Measurements from ENCODE around the gene ACTR1B.

DNA sequence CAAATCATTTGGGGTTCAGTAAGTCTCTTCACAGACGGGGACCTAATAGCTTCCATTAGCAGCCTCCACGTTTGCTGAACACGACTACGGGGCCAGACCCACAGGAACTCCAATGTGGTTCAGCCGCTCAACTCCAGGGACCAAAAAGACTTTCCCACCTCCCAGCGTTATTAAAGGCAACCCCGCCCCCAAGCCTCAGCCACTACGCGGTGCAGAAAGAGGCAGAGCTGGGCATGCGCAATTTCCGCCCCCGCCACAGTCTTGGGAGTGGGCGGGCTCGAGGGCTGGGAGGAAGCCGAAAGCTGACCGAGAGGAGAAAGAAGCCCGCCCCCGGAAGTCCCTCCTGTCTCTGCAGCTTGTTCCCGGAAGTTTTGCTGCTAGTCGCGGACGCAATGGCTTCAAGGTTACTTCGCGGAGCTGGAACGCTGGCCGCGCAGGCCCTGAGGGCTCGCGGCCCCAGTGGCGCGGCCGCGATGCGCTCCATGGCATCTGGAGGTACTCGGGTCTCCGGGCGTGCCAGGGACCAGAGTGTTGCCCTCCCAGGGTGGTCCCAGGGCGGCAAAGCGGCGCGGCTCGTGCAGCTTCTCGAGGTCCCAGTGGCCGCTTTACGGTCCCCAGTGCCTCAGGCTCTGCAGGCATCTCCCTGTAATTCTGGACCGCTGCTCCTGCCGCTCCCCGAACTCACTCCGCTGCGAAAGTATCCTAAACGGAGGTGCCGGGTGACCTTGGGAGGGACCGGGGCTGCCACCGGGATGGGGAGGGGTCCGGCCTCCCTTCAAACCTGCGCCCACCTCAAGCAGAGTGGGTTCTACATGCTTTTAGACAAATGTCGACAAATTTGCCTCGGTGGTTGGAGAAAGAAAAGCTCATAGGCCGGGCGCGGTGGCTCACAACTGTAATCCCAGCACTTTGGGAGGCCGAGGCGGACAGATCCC lies 17.9 kb downstream of the ACTR1B start, which contains the start of gene COX5B:
- TF ChIP-seq, protein P1, sequence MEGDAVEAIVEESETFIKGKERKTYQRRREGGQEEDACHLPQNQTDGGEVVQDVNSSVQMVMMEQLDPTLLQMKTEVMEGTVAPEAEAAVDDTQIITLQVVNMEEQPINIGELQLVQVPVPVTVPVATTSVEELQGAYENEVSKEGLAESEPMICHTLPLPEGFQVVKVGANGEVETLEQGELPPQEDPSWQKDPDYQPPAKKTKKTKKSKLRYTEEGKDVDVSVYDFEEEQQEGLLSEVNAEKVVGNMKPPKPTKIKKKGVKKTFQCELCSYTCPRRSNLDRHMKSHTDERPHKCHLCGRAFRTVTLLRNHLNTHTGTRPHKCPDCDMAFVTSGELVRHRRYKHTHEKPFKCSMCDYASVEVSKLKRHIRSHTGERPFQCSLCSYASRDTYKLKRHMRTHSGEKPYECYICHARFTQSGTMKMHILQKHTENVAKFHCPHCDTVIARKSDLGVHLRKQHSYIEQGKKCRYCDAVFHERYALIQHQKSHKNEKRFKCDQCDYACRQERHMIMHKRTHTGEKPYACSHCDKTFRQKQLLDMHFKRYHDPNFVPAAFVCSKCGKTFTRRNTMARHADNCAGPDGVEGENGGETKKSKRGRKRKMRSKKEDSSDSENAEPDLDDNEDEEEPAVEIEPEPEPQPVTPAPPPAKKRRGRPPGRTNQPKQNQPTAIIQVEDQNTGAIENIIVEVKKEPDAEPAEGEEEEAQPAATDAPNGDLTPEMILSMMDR (IDR thresholded peaks at IDR 0.05) = no peak
- no peak for TF ChIP-seq POLR2A (IDR thresholded peaks at IDR 0.05)

Data from lower leg skin (tissue), 3 donors.